Thyroid gland (tissue), 4 donors: ENCODE results near the gene EMID1.

ENCODE experiments used
- POLR2A ChIP-seq, 2 donors: fragments of 450-650 bp; IDR thresholded peaks; one replicate each; pipeline ENCODE4 v1.6.1; 2017; ENCODE audit warnings: antibody characterized with exemption in 2 of 2, mild to moderate bottlenecking in 2 of 2, moderate library complexity in 1 of 2
- TF ChIP-seq, protein P1 (sequence below), 6 experiments: fragments of 200-600 bp in 3 of 6; fragments of 450-650 bp in 3 of 6; sonication (generic) in 3 of 6; IDR thresholded peaks; one replicate each; pipeline ENCODE4 v1.5.1; 2016 to 2019; ENCODE audit warnings: antibody characterized with exemption in 6 of 6, mild to moderate bottlenecking in 2 of 6, inconsistent platforms in 1 of 6, moderate library complexity in 1 of 6

DNA sequence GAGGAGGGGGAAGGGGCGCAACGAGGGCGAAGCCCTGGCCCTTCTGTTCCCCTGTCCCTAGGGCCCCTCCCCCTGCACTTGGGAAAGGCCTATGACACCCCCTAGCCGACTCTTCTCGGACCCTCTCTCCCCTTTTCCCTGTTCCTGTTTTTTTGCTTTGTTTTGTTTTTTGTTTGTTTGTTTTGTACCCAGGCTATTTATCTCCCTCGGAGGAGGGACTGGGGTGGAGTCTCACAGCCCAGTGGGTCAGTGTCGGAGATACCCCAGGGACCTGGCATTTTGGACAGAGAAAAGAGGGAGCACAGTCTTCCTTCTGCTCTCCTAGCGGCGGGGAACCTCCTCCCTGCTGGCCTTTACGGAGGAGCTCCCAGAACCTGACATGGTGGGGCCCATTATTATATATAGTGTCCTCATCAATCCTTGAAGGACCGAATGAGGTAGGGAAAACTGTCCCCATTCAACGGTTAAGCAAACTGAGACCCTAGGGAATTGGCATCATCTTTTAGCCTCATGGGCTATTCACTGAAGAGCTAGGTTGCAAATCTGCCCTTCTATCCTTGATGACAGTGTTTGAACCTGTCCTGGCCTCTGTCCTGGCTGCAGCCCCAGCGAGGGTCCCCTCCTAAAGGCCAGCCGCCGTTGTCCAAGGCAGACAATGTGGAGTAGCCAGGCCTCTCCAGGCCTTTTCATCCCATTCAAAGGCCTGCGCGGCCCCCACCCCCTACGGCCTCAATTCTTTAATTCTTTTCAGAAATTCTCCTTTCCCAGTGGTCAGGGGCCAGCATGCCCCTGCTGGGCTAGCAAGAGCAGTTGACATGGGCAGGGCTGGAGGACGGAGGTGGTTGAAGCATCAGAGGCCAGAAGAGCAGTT is 911 bp downstream of the EMID1 start:
- TF ChIP-seq, protein P1, sequence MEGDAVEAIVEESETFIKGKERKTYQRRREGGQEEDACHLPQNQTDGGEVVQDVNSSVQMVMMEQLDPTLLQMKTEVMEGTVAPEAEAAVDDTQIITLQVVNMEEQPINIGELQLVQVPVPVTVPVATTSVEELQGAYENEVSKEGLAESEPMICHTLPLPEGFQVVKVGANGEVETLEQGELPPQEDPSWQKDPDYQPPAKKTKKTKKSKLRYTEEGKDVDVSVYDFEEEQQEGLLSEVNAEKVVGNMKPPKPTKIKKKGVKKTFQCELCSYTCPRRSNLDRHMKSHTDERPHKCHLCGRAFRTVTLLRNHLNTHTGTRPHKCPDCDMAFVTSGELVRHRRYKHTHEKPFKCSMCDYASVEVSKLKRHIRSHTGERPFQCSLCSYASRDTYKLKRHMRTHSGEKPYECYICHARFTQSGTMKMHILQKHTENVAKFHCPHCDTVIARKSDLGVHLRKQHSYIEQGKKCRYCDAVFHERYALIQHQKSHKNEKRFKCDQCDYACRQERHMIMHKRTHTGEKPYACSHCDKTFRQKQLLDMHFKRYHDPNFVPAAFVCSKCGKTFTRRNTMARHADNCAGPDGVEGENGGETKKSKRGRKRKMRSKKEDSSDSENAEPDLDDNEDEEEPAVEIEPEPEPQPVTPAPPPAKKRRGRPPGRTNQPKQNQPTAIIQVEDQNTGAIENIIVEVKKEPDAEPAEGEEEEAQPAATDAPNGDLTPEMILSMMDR (IDR thresholded peaks at IDR 0.05): no peak
- no peak for TF ChIP-seq POLR2A (IDR thresholded peaks at IDR 0.05)
